Neural cell (in vitro differentiated cells): ENCODE data around the gene SDCCAG8.

Source experiments
- POLR2AphosphoS5 ChIP-seq: IDR thresholded peaks from 2 replicates; pipeline ENCODE4 v1.6.1; 2012
- RAD21 ChIP-seq: fragments of 450-650 bp; conservative IDR thresholded peaks from 2 replicates; pipeline ENCODE4 v1.6.1; 2014; ENCODE audit warnings: antibody characterized with exemption, mild to moderate bottlenecking, moderate library complexity
- SMC3 ChIP-seq: fragments of 450-650 bp; conservative IDR thresholded peaks from 2 replicates; pipeline ENCODE4 v1.6.1; 2014; ENCODE audit warnings: antibody characterized with exemption, mild to moderate bottlenecking, moderate library complexity; ENCODE audit not compliant: poor library complexity
- TF ChIP-seq, protein P1 (sequence below): IDR thresholded peaks from 2 replicates; pipeline ENCODE4 v1.6.1; 2012; ENCODE audit warnings: borderline replicate concordance

DNA sequence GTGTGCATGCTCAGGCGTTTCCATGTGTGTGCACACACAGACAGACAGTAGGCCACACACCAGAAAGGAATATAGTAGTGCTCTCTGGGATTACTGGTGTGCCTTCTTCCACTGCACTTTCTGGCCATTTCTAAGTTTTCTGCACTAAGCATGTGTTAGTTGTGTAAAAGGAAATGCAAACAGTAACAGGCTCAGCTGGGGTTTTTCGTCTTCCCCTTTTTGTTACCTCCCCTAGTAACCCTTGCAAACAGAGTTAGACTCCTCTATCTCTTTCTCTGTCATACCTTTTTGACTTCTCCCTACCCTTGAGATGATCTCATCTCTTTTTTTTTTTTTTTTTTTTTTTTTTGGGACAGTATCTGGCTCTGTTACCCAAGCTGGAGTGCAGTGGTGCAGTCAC, 196.3 kb downstream of the SDCCAG8 start:
- TF ChIP-seq SMC3 = no peak
- TF ChIP-seq, protein P1, sequence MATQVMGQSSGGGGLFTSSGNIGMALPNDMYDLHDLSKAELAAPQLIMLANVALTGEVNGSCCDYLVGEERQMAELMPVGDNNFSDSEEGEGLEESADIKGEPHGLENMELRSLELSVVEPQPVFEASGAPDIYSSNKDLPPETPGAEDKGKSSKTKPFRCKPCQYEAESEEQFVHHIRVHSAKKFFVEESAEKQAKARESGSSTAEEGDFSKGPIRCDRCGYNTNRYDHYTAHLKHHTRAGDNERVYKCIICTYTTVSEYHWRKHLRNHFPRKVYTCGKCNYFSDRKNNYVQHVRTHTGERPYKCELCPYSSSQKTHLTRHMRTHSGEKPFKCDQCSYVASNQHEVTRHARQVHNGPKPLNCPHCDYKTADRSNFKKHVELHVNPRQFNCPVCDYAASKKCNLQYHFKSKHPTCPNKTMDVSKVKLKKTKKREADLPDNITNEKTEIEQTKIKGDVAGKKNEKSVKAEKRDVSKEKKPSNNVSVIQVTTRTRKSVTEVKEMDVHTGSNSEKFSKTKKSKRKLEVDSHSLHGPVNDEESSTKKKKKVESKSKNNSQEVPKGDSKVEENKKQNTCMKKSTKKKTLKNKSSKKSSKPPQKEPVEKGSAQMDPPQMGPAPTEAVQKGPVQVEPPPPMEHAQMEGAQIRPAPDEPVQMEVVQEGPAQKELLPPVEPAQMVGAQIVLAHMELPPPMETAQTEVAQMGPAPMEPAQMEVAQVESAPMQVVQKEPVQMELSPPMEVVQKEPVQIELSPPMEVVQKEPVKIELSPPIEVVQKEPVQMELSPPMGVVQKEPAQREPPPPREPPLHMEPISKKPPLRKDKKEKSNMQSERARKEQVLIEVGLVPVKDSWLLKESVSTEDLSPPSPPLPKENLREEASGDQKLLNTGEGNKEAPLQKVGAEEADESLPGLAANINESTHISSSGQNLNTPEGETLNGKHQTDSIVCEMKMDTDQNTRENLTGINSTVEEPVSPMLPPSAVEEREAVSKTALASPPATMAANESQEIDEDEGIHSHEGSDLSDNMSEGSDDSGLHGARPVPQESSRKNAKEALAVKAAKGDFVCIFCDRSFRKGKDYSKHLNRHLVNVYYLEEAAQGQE = no peak
- TF ChIP-seq POLR2AphosphoS5 = no peak
- TF ChIP-seq RAD21 = no peak
